NCI-H2171 (cell line): ENCODE results near the gene CPN2.

ENCODE experiments used
- DNase-seq: peaks from one replicate; lab custom pipeline; 2025; lab: John Stamatoyannopoulos, UW

Gene CPN2

DNA sequence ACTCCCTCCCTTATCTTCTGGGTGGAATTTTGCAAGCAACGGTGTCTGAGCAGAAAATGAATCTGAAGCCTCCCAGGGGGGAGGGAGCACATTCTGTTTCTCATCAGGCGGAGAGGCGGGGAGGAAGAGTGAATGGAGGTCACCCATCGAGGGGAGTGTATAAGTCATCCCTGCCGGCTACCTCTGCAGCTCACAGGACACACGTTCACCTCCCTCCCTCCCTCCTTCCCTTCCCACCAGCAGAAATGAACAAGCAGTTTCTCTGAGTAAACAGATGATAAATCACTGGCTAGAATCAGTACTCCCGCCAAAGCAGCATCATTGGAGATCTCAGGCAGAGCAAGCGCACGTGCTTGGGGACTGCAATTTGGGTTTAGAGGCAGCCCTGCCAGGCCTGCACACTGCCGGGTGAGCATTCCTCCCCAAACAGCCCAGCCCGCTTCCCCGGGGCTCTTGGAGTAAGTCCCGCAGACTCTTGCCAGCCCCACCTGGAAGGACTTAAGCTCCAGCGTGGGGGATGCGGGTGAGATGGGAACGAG lies 38.3 kb downstream of the CPN2 start:
- no peak for DNase-seq

- DNase-seq = no peak
These were observed 38.9 kb downstream of the CPN2 start for GRCh38 chr3:194312186-194312742.

GRCh38 chr3:194311000-194311399 lies 40.1 kb downstream of the CPN2 start:
- DNase-seq = no peak

DNA sequence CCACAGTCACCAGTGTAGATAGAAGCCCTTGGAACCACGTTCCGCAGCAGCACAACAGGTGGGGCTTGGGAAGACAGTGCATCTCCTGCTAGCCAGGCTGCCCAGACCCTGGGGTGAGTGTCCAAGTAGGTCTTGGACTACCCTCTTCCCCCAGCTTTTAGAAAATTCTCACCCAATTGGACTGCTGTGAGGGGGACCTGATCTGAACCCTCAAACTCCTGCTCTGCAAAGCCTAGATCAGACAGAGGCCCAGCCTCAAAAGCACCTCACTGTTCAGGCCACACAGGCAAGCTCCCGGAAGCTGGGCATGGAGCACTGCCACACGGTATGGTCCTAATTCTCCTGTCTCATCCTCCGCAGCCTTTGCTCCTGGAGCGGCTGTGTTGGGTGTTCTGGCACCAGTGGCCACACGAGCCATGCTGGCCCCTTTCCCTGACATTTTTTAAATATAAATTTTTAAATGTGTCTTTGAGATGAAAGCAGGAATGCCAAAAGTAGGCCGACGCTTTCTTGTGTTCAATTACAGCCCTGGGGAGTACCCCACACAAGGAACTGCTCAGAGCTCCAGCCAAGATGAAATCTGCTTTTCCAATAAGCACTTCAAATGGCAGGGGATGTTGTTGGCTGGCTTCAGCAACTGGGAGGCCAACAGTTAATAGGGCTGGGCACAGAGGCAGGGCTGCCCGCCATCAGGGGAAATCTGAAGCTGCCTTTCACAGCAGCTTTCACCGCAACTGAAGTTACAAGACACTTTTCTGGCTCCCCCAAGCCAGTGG lies 40.9 kb downstream of the CPN2 start:
- DNase-seq = no peak

DNA sequence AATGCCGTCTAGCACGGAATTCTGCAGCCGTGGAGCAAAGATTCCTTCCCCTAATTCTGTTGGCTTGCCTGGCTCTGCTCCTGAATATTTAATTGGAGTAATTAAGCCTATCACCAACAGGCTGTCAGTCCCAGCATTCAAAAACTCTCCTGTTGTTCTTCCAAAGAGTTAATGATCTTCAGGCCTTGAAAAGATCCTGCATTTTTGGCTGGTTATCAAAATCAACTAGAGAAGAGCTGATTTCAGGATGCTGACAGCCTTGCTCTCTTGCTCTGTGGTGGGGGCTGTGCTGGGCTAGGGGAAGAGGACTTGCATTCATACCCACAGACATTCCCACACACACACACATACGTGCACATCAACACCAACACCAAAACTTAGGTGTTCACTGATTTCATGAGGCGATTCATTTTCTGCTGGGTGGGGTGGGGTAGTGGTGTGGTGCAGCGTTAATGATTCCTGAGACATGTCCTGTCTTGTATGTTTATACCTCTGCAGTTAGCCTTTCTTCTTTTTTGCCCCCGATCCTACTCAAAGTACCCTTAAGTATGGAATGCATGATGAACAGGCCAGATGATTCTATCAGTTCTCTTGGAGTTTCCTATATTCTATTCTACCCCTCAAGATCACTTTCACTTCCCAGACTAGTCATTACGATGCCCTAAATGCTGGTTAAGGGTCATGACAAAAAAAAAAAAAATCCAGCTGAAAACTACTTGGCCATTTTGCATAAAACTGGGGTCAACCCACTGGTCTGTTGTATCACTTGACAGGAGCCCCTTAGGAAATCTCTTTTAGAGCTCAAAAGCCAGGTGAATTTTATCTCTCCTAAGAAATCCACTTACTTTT lies 42.3 kb downstream of the CPN2 start:
- DNase-seq = no peak

DNA sequence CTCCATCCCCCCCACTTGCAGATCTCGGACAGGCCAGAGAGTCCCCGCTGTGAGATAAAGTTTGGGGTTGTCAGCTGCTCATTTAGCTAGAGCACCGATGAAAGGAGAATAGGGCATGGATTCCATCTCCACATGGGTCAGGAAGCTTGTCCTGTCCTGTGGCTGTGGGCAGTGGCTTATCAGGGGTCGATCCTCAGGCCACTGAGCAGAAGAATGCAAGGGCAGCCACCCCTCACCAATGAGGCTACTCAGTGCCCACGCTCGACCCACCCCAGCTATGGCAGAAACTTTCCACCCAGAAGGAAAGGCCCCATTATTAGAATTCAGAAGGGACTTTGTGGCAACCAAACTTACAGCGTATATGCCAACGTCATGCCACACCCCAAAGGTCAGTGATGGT lies 43.3 kb downstream of the CPN2 start:
- DNase-seq = no peak

GRCh38 chr3:194306771-194307640 lies 44.1 kb downstream of the CPN2 start:
- DNase-seq = peak; percentile 39

DNA sequence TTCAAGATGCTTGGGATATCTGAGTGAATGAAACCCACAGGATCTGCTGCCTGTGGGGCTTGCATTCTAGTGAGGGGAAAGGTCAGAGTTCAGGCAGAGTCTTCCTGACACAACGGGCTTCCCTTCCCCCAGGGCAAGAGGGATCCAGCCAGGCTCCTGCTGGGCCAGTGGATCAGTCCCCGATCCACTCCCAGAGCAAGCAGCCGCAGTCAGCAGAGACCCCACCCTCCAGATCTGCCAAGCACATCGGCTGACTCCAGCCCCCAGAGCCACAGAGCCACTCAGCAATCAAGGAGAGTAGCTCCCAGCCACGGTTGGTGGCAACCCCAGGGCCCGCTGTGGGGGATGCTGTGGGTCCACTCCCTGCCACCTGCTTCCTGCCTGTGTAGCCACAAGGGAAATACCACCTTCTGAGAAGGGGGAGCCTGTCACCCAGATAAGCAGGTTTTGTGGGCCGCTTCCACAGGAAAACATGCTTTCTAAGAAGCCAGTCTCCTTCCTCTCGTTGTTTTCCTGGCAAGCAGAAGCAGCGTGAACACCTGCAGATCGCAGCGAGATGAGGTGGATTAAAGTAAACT lies 44.9 kb downstream of the CPN2 start:
- DNase-seq = no peak

GRCh38 chr3:194305356-194306108 lies 45.6 kb downstream of the CPN2 start:
- DNase-seq = no peak

DNA sequence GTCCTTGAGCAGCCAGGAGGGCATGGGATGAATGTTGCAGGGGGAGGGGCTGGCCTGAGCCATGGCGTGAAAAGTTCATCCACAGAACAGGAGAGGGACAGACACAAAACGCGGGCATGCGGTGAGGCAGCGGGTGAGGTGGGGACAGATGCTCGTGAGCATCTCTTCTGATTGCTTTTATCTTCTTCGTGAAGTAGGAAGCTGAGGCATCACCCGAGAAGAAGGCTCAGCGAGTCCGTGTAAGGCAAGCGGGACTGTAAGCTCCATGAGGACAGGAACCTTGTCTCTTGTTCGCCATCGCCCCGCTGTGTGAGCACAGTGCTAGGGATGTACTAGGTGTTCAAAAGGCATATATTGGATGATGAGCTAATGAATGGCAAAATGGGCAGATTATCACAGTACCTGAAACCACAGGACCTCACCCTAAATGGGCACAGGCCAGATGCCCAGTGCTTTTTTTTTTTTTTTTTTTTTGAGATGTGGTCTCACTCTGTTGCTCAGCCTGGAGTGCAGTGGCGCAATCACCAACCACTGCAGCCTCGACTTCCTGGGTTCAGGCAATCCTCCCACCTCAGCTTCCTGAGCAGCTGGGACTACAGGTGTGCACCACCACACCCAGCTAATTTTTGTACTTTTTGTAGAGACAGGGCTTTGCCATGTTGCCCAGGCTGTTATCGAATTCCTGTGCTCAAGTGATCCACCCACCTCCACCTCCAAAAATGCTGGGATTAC lies 46.8 kb downstream of the CPN2 start:
- DNase-seq = no peak

GRCh38 chr3:194303749-194304148 lies 47.4 kb downstream of the CPN2 start:
- DNase-seq = no peak

DNA sequence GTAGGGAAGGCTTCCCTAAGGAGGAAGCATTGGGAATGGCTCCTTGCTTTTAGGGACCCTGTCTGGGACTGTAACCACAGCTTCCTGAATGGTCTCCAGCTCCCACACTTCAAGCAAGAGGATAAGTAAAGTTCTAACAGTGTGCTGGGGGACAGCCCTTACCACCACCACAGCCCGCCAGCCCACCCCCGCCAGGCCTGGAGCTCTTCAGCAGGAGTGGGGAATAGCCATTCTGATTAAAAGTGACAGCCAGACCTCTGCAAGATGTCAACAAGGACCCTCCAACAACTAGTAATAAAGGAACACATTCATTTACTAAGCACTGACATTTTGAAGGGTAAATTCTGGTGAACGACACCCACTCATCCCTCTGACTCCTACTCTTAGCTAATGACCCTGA lies 49.4 kb downstream of the CPN2 start:
- no peak for DNase-seq

- DNase-seq = no peak
These were observed 50.2 kb downstream of the CPN2 start for GRCh38 chr3:194300936-194301335.

- no peak for DNase-seq
These were observed 50.8 kb downstream of the CPN2 start for GRCh38 chr3:194300382-194300758.

DNA sequence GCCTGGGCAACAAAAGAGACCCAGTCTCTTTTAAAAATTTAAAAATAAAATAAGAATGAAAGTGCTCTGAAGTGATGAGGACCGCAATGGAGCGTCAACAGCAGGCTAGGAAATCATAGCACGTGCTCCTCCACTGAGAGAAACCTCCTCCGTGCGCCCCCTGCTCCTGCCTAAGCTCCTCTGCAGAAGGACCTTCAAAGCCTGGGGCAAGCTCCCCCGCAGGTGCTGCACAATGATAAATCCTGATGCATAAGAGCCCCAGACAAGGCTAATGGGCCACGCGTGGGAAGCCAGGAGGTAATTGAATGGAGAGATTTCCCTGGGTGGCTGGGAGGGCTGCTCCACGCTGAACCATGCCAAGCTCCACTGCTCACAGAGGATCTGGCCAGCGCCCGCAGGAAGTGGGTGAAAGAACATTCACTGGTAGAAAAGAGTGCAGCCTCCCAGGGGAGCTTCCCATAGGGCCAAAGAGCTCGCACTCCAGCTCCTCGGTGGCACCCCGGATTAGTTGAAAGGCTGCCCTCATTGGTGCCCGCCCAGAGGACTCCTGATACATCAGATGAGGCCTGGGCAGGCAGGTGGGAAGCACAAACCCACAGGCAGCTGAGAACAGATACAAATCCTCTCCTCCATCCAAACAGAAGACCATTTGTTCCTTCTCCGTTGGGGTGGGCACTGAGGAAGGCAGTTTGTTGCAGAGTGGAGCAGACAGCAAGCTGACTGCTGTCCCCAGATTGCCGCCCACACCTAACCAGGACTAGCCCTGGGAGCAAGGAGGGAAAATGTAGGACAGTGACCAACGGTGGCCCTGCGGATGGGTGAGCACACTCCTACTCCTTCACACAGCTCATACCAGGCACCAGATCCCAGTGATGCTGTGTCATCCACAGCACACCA lies 52.5 kb downstream of the CPN2 start:
- no peak for DNase-seq

- no peak for DNase-seq
These were observed 54.5 kb downstream of the CPN2 start for GRCh38 chr3:194296454-194297263.

- no peak for DNase-seq
These were observed 56.3 kb downstream of the CPN2 start for GRCh38 chr3:194294895-194295214.

- no peak for DNase-seq
These were observed 56.8 kb downstream of the CPN2 start for GRCh38 chr3:194294199-194294894.
